GM21737 (cell line): ENCODE results near the gene RAB40A.

Experiments
- ATAC-seq: cut with Tn5 transposase; IDR thresholded peaks from one replicate; pipeline ENCODE4 v1.9.1; 2021; ENCODE audit warnings: mild to moderate bottlenecking, moderate library complexity; ENCODE audit not compliant: unreplicated experiment

The RAB40A gene, protein sequence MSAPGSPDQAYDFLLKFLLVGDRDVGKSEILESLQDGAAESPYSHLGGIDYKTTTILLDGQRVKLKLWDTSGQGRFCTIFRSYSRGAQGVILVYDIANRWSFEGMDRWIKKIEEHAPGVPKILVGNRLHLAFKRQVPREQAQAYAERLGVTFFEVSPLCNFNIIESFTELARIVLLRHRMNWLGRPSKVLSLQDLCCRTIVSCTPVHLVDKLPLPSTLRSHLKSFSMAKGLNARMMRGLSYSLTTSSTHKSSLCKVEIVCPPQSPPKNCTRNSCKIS

DNA sequence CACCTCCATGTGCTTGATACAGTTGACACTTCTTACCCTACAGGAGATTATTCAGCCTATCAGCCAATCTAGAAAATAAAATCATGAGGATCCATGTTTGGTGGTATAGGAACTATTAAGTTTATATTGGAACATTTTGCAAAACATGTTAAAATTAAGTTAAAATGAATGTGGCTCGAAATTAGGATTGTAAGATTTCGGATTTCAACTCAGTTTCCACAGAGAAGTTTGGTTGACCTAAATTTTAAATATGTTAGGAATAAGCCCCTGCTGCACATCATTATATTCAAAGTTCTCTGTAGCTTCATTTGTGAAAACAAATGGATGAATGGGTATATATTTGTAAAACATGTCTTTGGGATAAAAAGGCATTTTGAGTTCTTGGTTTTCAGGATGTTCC, at the start of gene RAB40A:
Gene RAB40A (minus strand): TSS at position 101 of the 400 bp plus-strand sequence. CDS start 18,733 bp downstream, outside the sequence.
- no peak for ATAC-seq

DNA sequence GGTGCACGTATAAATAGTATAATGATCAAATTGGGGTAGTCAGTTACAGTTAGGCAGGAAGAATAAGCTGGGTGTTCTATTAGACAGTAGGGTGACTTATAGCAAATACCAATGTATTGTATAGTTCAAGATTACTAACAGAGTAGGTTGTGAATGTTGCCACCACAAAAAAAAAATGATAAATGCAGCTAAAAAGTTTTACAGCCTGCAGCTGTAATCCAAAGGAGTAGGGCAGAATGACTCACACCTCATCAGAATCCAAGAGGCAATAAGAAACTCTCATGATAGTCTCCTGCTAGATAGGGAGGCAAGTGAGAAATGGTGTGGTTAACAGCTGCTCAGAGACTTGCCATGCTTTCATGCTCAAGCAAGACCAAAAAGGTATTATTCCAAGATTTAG, 46.5 kb upstream of the RAB40A start:
- ATAC-seq: no peak

DNA sequence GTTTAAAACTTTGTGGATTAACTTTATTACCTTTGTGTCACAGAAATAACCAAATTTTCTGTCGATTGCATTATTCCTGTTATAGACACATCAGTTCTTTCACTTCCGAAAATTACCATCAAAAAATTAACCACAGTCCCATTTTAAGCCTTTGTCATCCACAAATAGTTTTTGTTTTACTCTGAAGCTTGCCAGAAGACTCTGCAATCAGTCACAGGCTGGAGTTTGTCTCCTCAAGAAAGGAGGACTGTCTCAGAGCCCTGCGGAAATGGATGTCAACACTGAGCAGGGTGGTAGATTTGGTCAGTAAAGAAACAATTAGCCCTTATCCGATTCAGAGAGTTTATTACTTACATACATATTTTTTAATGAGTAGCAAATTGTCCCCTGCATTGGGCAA, 45.9 kb upstream of the RAB40A start:
- no peak for ATAC-seq

DNA sequence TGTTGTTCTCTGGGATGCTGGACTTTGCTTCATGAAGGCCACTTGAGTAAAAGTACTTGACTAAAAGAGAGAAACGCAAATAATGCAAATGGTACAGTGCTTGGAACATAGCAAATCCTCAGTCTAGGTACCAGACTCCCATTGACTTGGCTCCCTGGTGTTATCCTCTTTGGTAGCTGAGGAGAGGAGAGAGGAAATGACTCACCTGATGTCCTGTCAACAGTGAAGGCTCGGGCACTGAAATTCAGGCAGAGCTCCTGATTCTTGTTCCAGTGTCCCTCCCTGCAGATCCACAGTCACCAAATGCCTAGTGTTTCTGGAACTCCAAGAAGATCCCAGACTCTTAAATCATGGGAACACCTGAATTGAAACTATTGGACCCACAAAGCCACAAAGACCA, 43.5 kb upstream of the RAB40A start:
- ATAC-seq: no peak

DNA sequence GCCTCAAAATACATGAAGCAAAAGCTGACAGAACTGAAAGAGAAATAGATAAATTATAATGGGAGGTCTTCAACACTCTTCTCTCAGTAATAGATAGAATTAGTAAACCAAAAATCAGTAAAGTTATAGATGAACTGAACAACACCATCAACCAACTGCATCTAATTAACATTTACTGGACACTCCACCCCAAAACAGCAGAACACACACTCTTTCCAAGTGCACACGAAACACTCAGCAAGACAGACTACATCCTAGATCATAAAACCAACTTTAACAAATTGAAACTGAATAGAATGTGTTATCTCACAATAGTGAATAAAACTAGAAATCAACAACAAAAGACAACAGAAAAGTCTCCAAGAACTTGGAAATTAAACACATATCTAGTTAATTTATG, 41.0 kb upstream of the RAB40A start:
- ATAC-seq: no peak

DNA sequence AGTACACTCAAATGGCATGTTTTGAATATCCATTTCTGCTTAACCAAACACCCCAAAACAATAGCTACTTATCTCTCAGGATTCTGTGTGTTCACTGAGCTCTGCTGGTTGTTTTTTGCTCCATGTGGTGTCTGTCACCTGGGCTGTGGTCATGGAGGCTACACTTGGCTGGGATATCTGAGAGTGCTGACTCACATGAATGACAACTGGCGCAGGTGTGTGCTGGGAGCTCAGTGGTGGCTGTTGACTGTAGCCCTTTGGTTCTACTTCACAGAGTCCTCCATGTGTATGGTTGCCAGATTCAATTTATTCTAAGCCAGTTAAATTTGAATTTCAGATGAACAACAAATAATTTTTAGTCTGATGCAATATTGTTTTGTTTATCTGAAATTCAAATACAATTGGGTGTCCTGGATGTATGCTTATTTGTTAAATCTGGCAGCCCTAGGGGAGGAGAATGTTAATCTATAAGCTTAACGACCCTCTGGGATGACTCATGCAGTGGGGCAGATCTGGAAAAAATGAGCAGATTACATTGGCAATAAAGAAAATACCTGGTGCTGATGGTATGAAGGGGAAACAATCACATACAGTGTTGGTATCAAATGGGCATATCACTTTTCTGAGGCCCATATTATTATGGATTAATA, 37.8 kb upstream of the RAB40A start:
- no peak for ATAC-seq

DNA sequence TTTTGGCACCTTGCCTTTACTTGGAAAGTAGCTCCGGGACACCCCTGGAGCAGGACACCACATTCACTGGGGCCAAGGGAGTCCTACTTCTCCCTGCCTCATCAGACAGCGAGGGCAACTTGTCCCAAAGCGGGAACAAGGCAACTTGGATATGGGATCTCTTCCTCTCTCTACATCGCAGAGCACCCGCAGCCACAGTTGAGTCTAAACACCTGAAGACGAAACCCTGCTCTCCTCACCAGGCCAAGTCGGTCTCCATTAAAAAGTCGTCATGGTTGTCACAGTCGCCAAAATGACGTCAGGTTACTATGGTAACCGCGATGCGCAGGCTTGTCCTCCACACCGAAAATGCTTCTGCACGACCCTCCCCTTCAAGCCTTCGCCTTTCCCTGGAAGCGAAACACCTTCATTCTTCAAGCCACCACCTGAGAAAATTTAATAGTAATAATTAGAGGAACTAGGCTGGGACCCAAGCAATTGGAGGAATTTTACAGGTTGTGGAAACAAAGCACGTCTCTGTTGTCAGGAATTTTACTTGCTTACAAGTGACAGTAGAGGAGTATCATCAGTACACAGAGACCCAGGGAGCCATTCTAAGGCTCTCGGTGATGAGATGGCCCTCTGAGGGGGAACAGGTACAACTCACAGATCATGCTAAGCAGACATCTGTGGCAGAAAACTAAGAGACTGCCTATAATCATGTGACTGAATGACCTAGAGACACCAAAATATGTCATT, 35.6 kb upstream of the RAB40A start:
- ATAC-seq: peak; percentile 95

DNA sequence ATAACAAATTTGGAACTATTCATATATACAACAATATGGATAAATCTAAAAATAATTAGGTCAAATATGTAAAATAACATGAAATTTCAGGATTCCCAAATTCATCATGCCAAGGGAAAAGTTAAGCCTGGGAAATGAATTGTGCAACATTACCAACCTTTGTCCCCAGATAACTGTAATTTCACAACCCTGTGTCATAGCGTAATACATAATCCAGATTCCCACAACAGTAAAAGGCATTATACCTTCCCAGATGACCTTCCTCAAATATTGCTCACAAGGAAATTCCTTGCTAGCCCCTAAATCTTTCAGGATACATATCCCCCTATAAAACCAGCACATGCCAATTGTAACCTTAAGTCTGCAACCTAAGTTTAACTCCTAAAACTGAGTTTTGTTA, 32.9 kb upstream of the RAB40A start:
- no peak for ATAC-seq

DNA sequence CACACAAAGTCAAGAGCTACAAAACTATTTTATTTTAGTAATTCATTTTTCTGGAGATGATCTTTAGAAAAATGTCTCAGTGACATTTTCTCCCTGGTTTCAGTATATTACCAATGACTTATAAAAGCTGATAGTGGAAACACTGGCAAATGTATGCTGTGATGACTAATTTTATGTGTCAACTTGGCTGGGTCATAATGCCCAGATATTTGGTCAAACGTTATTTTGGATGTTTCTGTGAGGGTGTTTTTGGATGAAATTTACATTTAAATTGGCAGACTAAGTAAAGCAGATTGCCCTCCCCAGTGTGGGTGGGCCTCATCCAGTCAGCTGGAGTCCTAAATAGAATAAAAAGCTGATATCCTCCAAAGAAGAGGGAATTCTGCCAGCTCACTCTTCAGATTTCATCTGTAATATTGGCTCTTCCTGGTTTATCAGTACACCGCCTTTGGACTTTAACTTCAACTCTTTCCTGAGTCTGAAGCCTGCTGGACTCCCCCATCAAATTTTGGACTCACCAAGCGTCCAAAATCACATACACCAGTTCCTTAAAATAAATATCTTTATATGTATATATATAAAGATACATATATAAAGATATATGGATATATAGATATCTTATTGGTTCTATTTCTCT, 31.2 kb upstream of the RAB40A start:
- no peak for ATAC-seq

DNA sequence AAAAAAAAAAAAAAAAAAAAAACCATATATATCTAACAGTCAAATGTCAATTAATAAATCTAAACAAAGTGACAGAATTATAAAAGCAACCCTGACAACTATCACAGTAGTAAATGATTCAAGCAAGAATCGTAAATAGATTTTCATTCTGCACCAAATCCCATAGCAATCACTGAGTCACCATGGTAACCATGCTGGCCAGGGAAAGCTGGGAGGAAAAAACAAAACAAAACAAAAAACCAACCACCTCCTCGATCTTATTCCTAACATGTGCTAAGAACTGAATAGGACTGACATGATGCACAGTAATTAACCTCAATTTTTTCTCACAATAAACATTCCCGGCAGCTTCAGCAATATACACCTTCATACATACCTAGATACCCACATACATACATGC, 30.6 kb upstream of the RAB40A start:
- no peak for ATAC-seq

DNA sequence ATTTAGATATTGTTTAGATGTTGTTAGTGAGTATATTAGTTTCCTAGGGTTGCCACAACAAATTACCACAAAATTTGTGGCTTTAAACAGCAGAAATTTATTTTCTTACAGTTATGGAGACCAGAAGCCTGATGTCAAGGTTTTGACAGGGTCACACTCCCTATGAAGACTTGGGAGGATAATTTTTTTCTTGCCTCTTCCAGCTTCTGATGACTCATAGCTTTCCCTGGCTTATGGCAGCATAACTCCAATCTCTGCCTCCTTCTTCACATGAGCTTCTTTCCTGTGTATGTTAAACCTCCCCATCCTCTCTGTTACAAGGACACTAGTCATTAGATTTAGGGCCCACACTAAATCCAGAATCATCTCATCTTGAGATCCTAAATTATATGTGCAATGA, 20.9 kb upstream of the RAB40A start:
- no peak for ATAC-seq

DNA sequence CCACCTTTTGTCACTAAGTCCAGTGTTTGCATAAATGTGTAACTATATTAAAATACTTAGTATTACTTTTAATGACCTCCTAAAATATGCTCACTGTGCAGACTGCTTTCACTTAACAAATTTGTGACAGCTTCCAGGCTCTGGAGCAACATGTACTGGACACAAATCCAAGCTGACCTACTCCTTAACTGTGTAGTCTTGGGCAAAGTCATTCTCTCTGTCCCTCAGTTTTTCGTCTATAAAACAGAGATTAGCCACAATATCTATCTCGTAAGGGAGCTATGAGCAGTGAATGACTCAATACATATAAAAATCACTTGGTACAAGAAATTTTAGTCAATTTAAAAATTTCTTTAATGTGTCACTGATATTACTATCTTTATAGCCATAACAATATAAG, 20.4 kb upstream of the RAB40A start:
- ATAC-seq: no peak

DNA sequence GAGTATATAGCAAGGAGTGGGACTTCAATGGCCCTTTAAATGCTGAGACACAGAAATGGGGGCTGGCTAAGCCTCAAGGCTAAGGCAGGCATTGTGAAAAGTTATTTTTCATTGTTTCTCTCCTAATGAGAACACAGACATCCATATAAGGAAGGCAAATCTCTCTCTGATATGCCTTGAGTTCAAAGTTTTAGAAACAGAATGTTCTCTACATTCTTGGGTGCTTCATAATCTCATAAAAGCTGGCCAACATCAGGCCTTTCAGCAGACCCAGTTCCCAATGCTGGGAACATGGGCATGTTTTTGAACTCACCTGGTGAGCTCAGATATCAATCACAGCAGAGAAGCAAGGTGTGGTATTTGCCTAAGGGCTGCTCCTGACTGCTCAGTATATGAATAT, 19.4 kb upstream of the RAB40A start:
- no peak for ATAC-seq

DNA sequence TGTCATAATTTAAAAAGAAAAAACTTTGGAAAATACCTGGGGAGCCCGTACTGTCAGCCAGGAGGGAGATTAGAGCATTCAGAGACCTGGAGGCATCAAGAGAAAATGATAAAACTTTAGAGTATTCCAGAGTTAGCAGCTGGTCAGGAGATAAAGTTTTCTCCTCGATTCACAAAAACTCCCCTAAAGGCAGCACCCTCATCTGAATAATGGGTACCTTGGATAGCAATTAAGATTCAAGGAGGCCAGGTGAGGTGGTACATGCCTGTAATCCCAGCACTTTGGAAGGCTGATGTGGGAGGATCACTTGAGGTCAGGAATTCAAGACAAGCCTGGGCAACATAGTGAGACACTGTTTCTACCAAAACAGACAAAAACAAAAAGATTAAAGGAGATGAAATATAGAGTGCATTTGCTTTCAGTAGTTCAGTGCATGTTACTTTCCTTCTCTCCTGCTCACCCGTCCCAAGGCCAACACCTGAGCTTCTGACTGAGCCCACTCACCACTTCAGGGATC, 18.6 kb upstream of the RAB40A start:
- ATAC-seq: no peak

DNA sequence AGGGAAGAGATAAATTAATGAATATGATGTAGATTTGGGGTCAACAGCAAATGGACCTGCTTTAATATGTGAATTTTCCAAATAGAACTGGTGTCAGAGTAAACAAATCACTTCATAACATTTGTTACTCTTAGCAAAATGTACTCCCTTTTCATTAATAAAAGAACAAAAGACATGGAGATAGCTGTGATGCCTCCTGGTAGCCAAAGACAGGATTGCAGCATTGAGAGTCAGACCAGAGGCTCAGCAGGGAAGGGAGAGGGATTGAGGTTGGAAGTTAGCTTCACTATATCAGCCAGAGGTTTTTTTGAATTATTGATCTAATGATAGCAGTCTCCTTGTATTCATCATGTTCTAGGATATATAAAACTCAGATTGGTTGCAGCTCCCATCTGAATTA, 17.4 kb upstream of the RAB40A start:
- no peak for ATAC-seq

DNA sequence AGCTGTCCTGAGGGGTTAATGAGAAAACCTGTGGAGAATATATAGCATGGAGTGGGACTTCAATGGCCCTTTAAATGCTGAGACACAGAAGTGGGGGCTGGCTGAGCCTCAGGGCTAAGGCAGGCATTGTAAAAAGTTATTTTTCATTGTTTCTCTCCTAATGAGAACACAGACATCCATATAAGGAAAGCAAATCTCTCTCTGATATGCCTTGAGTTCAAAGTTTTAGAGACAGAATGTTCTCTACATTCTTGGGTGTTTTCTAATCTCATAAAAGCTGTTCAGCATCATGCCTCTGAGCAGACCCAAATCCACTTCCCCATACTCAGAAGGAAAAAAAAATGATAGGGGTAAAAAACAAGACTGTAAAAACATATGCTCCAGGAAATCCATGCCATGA, 16.8 kb upstream of the RAB40A start:
- ATAC-seq: no peak

DNA sequence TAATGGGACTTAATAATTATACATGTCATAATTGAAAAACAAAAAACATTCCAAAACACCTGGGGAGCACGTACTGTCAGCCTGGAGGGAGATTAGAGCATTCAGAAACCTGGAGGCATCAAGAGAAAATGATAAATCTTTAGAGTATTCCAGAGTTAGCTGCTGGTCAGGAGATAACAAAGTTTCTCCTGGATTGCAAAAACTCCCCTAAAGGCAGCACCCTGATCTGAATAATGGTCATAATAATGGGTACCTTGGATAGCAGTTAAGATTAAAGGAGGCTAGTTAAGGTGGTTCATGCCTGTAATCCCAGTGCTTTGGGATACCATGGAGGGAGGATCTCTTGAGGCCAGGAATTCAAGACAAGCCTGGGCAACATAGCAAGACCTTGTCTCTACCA, 15.9 kb upstream of the RAB40A start:
- no peak for ATAC-seq

DNA sequence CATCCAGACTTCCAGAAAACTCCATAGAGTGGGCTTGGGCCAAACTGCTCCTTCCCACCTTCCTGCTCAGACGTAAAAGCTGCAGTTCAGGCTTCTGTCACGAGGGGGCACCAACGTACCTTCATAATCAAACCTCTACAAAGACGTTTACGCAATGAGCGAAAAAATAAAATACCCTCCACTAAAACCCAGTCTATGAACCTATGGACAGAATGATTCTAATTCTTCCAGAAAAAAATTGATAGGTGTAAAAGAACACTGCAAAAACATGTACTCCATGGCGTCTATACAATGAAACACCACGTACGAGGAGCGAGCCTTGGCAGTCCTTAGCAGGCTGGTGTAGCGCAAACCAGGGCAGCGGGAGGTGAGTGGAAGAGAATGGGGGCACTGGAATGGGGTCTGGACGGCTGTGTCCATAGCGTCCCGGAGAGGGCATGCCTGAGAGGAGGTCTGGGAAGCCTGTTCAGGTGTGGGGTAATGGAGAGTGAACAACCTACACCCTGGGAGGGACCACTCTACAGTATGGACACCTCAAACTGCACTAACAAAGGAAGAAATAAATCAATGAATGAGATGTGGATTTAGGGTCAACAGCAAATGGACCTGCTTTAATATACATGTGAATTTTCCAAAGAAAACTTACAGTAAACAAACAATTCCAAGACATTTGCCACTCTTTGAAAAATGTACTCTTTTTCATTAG, 14.4 kb upstream of the RAB40A start:
- ATAC-seq: no peak

DNA sequence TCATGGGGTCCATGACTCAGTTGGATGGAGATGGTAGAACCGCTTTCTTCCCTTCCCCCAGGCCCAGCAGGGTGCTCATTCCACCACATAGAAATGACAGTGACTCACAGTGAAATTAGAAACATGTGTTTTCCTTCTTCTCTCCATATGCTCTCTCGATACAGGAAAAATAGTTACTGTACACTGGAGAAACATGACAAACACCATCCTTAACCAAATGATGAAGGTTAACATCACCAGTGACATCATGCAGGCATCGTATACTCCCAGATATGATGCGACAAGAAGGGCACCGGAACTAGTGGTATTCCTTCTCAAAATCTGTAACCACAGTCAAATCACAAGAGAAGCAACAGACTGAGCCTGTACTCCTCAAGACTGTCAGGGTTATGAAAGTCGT, 11.7 kb upstream of the RAB40A start:
- ATAC-seq: no peak

DNA sequence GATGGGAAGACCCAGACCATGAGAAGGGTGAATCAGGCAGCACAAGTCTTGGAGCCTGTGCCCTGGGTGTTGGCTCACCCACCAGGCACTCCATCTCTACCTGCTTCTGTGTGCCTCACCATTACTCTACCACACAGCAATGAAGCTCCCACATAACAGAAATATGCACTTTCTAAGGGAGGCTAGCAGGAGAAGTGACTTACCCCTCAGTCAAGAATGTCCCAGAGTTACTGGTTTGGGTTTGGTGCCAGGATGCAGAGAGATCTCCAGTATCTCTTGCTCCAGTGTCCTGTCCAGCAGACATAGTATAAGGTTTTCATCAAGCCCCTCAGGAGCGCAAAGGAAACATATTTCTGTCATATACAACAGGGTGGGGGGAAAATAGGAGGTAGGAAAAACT, 11.3 kb upstream of the RAB40A start:
- no peak for ATAC-seq

DNA sequence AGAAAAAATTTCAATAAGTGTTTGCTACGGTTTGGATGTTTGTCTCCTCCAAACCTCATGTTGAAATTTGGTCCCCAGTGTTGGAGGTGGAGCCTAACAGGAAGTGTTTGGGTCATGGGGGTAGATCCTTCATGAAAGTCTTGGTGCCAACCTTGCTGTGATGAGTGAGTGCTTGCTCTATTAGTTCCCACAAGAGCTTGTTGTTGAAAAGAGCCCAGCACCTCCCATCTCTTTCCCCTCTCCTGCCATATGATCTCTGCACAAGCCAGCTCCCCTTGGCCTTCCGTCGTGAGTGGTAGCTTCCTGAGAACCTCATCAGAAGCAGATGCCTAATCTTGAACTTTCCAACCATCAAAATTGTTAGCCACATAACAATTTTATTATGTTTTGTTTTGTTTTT, 10.3 kb upstream of the RAB40A start:
- no peak for ATAC-seq
